Immature natural killer cell (primary cell): ENCODE results near the gene AK8. TPM values are rescaled to one million over a fixed set of nuclear protein-coding genes. Genes with fewer than 3 reads are reported as not detected.
A peak's percentile ranks its signal among the peaks of the same experiment; 100 is the strongest.

Experiments used
- DNase-seq, 3 donors: peaks; one replicate each; pipeline ENCODE4 v3.0.0; 2022; ENCODE audit warnings: mixed read lengths in 1 of 3
- H3K27ac Mint-ChIP-seq, 6 donors: one replicate each; pipeline ENCODE4 v1.8.0; 2020; ENCODE audit warnings: mixed read lengths in 6 of 6, mild to moderate bottlenecking in 5 of 6, inconsistent platforms in 4 of 6, moderate library complexity in 3 of 6
- H3K27me3 Mint-ChIP-seq, 3 donors: one replicate each; pipeline ENCODE4 v1.8.0; 2020 to 2021; ENCODE audit warnings: low read depth in 3 of 3, mild to moderate bottlenecking in 3 of 3, mixed read lengths in 3 of 3, moderate library complexity in 3 of 3, inconsistent platforms in 1 of 3
- H3K36me3 Mint-ChIP-seq, 3 donors: one replicate each; pipeline ENCODE4 v1.8.0; 2020; ENCODE audit warnings: mixed read lengths in 3 of 3, inconsistent platforms in 2 of 3, mild to moderate bottlenecking in 2 of 3
- H3K4me1 Mint-ChIP-seq, 2 donors: one replicate each; pipeline ENCODE4 v1.8.0; 2020; ENCODE audit warnings: inconsistent platforms in 2 of 2, mild to moderate bottlenecking in 2 of 2, mixed read lengths in 2 of 2, moderate library complexity in 1 of 2
- H3K4me3 Mint-ChIP-seq, 5 donors: one replicate each; pipeline ENCODE4 v1.8.0; 2020; ENCODE audit warnings: mild to moderate bottlenecking in 5 of 5, mixed read lengths in 5 of 5, inconsistent platforms in 3 of 5, moderate library complexity in 3 of 5
- H3K9me3 Mint-ChIP-seq, 6 donors: one replicate each; pipeline ENCODE4 v1.8.0; 2020; ENCODE audit warnings: mild to moderate bottlenecking in 6 of 6, mixed read lengths in 6 of 6, inconsistent platforms in 4 of 6, moderate library complexity in 3 of 6
- polyA plus RNA-seq, 3 donors: library from polyadenylated mRNA; unstranded; fragments of 300-500 nt; fragmentation: Illumina TruSeq; gene quantifications; one replicate each; pipeline ENCODE4 v1.2.3, GENCODE V29; 2021

AK8 gene
- 1 to 10 TPM in 2 of 3 donors, not detected in 1; 1.9 to 3.3 TPM for polyA plus RNA-seq

DNA sequence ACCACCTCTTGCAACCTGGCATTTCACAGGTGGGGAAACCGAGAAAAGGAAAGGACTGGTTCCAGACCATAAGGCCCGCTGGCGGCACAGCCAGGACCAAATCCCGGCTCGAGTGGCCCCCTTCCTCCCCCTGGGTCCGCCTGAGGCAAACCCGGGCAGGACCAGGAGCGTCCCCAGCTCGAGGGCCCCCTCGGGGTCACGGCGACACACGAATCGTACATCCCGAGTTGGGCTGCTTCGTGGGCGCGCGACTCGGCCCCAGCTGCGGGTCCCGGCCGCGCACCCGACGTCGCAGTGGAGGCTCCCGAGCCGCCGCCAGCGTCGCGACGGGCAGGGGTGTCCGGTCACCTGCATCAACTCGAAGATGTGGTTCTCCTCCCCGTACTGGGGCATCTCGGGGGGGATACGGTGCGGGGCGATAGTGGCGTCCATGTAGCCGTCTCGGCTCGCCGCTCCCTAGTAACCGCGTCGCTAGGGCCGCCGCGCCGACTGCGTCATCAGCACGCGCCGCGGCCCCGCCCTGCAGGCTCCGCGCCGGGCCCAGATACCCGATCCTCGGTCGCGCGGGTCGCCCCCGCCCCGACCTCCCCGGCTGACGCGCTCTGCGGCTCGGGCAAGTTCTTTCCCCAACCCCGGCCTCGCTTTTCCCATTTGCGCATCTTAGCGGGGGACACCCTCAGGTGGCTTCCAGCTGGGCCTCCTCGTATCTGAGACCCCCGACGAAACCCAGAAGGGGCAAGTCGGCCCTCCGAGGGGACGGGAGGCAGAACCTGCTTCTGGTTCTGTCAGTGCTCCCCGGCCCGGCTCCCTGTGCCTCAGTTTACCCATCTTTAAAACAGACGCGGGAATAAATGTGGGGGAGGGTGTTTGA lies at the start of gene AK8:
Gene AK8 (minus strand): TSS at position 461 of the 871 bp plus-strand sequence. CDS start 29 bp downstream, at position 432.
- Mint-ChIP-seq H3K36me3 (no peaks in the 10 kb centered on the region), H3K9me3 (no peaks in the 10 kb centered on the region), H3K4me3 (peak within 1 kb of the TSS; percentile 81 to 90 (median 84)), H3K27ac (peak within 1 kb of the TSS; percentile 34 to 92 (median 74)), H3K4me1 (peaks cover 12 to 23% of the 10 kb centered on the region in 2 donors), H3K27me3 (peaks cover 0 to 12% (median 10%) of the 10 kb centered on the region in 3 donors)
- peak; percentile 76 to 80 (median 79) for DNase-seq

GRCh38 chr9:132927704-132928103 lies 49.6 kb upstream of the AK8 start:
- H3K4me3 Mint-ChIP-seq = no peak overlapping the region
- peaks cover 22 to 61% (median 25%) of the 10 kb centered on the region in 3 donors for H3K36me3 Mint-ChIP-seq
- H3K27ac Mint-ChIP-seq = no peak overlapping the region
- no peaks in the 10 kb centered on the region for H3K9me3 Mint-ChIP-seq
- H3K27me3 Mint-ChIP-seq = no peaks in the 10 kb centered on the region
- DNase-seq = no peak
- H3K4me1 Mint-ChIP-seq = peaks cover 0 to 7% of the 10 kb centered on the region in 2 donors

DNA sequence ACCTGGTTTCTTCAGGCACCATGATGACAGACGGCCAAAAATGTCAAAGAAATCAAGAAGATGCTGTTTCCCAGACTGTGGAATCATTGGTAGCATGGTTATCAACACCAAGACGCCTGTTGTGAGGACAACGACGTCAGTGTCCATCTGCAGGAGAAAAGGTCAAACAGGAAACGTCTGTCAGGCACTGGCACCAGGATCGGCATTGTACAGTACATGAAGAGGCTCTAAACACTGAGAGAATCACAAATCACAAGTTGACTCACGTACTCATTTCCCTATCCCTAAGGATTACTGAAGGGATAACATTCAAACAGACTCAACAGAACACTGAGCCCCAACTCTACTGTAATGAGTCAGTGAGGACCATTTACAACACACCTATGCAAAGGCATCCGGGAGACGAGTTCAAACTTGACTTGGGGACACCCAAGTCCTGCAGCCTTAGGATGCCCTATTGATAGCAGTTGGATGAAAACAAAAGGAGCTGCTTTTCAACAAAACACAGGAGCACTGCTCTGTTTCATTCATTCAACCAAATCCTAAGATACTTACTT lies 45.3 kb upstream of the AK8 start:
- Mint-ChIP-seq H3K4me3 (no peak overlapping the region), H3K4me1 (no peaks in the 10 kb centered on the region), H3K27ac (no peak overlapping the region), H3K36me3 (peaks cover 40 to 73% (median 54%) of the 10 kb centered on the region in 3 donors), H3K9me3 (no peaks in the 10 kb centered on the region), H3K27me3 (peaks cover 0 to 2% (median 0%) of the 10 kb centered on the region in 3 donors)
- no peak for DNase-seq

DNA sequence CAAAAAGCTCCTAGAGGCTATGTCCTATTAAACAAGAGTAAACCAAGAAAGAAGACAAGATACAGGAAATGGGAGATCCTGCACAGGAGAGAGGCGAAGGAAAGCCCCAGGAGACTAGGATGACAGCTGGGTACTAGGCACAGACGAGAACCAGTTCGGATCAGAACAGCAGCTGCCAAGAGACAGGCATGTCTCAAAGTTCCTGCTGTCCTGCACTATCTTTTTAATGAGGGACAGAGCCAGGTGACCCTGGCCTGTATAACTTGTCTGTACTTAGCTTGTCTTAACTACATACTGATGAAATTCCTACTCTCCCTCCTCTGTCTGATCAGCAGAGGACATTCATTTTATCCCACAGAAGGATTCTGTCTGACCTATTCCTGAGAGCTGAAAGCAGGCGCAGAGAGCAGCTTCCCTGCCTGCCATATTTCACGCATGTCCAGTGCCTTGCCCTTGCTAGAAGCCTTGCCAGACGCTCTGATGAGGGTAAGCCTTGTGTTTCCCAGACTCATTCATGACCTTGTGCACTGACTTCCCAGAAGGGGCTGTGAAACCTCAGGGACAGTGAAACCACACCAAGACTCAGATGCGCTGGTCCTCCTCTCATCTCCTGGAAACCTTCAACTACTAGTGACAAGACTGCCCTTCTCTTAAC lies 41.7 kb upstream of the AK8 start:
- no peaks in the 10 kb centered on the region for H3K9me3 Mint-ChIP-seq
- H3K36me3 Mint-ChIP-seq = peaks cover 49 to 78% (median 63%) of the 10 kb centered on the region in 3 donors
- H3K4me3 Mint-ChIP-seq = no peak overlapping the region
- no peaks in the 10 kb centered on the region for H3K4me1 Mint-ChIP-seq
- DNase-seq = no peak
- H3K27ac Mint-ChIP-seq = no peak overlapping the region
- H3K27me3 Mint-ChIP-seq = peaks cover 0 to 2% (median 0%) of the 10 kb centered on the region in 3 donors

GRCh38 chr9:132914924-132915323 lies 36.8 kb upstream of the AK8 start:
- Mint-ChIP-seq H3K4me1 (peaks cover 0 to 1% of the 10 kb centered on the region in 2 donors), H3K27ac (no peak overlapping the region), H3K9me3 (no peaks in the 10 kb centered on the region), H3K36me3 (peaks cover 49 to 76% (median 61%) of the 10 kb centered on the region in 3 donors), H3K27me3 (no peaks in the 10 kb centered on the region), H3K4me3 (no peak overlapping the region)
- no peak for DNase-seq

DNA sequence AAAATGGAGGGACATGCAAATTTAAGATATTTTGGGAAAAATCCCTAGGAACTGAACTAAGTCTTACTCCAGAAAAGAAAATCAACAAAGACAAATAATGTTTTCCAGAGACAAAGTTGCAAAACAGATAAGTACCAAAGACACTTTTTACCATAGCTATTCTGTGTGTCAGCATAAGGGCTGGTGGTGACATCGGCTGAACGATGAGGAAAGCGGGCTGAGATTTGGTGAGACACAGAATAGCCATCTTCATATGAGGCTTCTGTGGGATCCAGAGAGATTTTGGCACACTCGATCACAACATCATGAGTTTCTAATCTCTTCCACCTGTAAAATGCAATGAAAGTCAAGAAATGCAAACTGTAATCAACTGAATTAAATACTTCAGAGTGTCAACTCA lies 34.0 kb upstream of the AK8 start:
- Mint-ChIP-seq H3K9me3 (no peaks in the 10 kb centered on the region), H3K36me3 (peaks cover 32 to 60% (median 55%) of the 10 kb centered on the region in 3 donors), H3K27ac (no peak overlapping the region), H3K4me3 (no peak overlapping the region), H3K4me1 (peaks cover 14 to 16% of the 10 kb centered on the region in 2 donors), H3K27me3 (peaks cover 0 to 7% (median 6%) of the 10 kb centered on the region in 3 donors)
- no peak for DNase-seq

GRCh38 chr9:132910376-132910775 lies 32.3 kb upstream of the AK8 start:
- Mint-ChIP-seq H3K27ac (no peak overlapping the region), H3K9me3 (no peaks in the 10 kb centered on the region), H3K27me3 (peaks cover 0 to 8% (median 6%) of the 10 kb centered on the region in 3 donors), H3K4me1 (peaks cover 14 to 16% of the 10 kb centered on the region in 2 donors), H3K36me3 (peaks cover 25 to 60% (median 47%) of the 10 kb centered on the region in 3 donors), H3K4me3 (no peak overlapping the region)
- DNase-seq = no peak

- DNase-seq = no peak
- Mint-ChIP-seq H3K4me3 (peak overlapping the region in 2 of 5 donors; percentile 32 to 65), H3K4me1 (peaks cover 14 to 16% of the 10 kb centered on the region in 2 donors), H3K9me3 (no peaks in the 10 kb centered on the region), H3K36me3 (peaks cover 30 to 62% (median 51%) of the 10 kb centered on the region in 3 donors), H3K27ac (peak overlapping the region in 3 of 6 donors; percentile 73 to 87 (median 80)), H3K27me3 (peaks cover 0 to 8% (median 6%) of the 10 kb centered on the region in 3 donors)
These were observed 31.2 kb upstream of the AK8 start for GRCh38 chr9:132909311-132909710.

DNA sequence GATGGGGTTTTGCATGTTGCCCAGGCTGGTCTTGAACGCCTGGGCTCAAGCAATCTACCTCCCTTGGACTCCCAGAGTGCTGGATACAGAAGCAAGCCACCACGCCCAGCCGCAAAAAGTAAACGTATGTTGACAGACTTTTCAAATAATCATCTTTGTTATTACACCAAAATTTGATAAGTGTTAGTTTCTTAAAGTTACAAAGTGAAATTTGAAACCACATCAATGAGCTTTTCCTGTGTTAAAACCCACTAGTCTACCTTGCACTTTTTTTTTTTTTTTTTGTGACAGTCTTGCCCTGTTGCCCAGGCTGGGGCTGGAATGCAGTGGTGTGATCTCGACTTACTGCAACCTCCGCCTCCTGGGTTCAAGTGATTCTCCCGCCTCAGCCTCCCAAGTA lies 30.6 kb upstream of the AK8 start:
- Mint-ChIP-seq H3K27ac (peak overlapping the region; percentile 53 to 87 (median 67)), H3K9me3 (no peaks in the 10 kb centered on the region), H3K4me3 (peak overlapping the region; percentile 18 to 76 (median 63)), H3K36me3 (peaks cover 32 to 64% (median 56%) of the 10 kb centered on the region in 3 donors), H3K4me1 (peaks cover 14 to 16% of the 10 kb centered on the region in 2 donors), H3K27me3 (peaks cover 0 to 8% (median 6%) of the 10 kb centered on the region in 3 donors)
- DNase-seq = peak; percentile 61 to 71 (median 63)

DNA sequence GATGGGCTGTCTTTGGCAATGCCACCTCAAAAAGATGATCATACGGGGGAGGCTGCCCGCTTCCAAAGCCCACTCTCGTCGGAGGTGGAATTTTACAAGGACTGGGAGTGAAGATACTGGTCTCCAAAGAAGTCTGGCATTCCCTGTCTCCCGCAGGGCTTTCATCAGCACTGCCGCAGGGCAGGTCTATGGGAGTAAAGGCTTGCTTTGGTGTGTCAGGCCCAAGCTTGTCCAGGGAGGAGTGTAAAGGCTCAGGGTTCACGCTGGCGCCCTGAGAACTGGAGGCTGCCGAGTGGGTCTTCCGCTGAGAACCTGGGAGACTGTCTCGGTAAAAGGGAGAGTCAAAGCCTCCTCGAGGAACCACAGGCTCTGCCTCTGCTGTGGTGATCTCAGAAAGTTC lies 27.6 kb upstream of the AK8 start:
- H3K36me3 Mint-ChIP-seq = peaks cover 27 to 63% (median 48%) of the 10 kb centered on the region in 3 donors
- H3K27me3 Mint-ChIP-seq = peaks cover 0 to 8% (median 6%) of the 10 kb centered on the region in 3 donors
- H3K9me3 Mint-ChIP-seq = no peaks in the 10 kb centered on the region
- no peak overlapping the region for H3K27ac Mint-ChIP-seq
- no peak for DNase-seq
- peaks cover 14 to 24% of the 10 kb centered on the region in 2 donors for H3K4me1 Mint-ChIP-seq
- H3K4me3 Mint-ChIP-seq = no peak overlapping the region

DNA sequence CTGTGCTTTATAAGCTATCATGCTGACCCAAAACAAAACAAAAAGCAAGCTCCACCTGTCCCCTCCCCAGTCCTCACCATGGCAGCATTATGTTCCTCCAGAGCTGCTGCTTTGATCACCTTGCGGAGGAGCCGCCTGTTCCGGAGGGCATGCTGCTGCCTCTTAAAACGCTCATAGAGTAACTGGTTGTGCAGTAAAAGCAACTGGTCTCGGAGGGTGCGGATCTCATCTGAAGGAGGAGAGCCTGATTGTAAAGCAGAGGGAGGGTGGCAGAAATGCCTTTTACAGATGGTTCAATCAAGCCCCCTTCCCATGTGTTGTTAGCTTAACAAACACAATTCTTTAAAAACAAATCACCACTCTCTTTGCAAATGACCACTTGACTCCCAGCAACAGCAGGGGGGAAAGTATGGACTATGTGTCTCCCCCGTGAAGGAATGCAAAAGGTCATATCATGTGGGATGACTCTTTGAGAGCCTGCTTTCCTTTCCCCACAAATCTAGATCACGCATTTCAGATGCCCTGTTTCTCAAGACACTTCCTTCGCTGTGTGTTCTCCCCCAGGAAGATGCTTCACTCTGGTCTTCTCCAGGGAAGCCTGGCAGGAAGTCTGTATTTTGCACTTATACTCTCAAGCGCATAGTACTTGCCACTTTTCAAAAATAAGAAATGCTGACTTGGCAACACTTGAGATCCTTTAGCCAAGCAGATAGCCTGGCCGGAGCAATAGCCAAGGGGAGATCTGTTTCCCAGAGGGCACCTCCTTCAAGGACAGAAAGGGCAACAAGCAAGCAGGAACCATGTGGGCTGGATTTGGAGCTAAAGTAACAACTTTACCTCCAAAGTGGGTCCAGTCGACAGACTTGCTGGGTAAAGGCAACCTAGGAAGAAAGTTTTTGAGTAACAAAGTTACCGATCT lies 25.7 kb upstream of the AK8 start:
- Mint-ChIP-seq H3K27ac (peak overlapping the region in 2 of 6 donors; percentile 35 to 57), H3K4me1 (peaks cover 7 to 16% of the 10 kb centered on the region in 2 donors), H3K27me3 (peaks cover 0 to 7% (median 4%) of the 10 kb centered on the region in 3 donors), H3K36me3 (peaks cover 30 to 65% (median 48%) of the 10 kb centered on the region in 3 donors), H3K9me3 (no peaks in the 10 kb centered on the region), H3K4me3 (no peak overlapping the region)
- no peak for DNase-seq

DNA sequence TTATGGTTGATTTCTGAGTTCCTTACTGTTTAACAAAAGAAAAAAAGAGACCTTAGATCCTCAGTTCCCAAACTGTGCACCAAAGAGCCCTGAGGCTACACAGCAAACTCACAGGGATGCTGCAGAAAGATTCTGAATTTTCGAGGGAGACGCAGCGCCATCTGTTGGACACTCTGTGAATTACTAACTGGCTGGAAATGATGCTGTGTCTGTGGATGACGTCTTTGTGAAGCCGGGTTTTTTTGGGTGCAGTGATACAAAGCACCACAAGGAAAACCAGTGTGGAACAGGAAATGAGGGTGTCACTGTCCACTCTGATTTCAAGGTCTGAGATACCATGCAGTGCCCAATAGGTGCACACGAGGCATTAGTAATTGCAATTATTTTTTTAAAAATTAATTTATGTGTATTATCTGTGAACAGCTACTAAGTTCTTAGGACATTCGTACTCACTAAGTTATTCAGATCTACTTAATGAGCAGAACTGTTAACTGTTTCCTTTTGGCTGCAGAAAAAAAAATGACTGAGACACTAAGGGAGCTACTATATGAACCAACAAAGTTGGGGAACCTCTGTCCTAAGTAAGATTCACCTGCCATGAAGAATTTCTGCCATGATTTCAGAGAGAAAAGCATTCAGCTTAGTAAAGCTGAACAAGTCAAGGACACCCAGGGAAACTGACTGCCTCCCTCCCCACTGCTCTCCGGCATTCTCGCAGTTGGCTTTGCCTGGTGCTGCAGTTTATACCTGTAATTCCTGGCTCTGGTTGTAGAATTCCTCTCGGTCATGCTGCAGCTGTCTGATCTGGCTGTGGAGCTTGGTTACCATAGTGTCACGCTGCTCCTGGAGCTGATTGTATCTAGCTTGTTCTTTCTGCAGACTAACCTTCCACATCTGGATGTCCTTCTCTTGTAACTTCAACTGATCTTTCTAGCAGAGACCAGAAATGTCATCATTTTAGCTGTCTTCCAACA lies 24.1 kb upstream of the AK8 start:
- Mint-ChIP-seq H3K27ac (peak overlapping the region in 3 of 6 donors; percentile 2 to 66 (median 47)), H3K4me1 (peaks cover 0 to 7% of the 10 kb centered on the region in 2 donors), H3K36me3 (peaks cover 40 to 80% (median 53%) of the 10 kb centered on the region in 3 donors), H3K9me3 (no peaks in the 10 kb centered on the region), H3K27me3 (peaks cover 0 to 2% (median 0%) of the 10 kb centered on the region in 3 donors), H3K4me3 (no peak overlapping the region)
- DNase-seq = peak; percentile 74 to 80 (median 78)
